Activated T-cell treated with anti-CD3 and anti-CD28 coated beads, Interleukin-2, amount 50 U/mL, for 72 hours (primary cell): ENCODE measurements around the gene ACSM4. TPM values are rescaled to one million over a fixed set of nuclear protein-coding genes. Genes with fewer than 3 reads are reported as not detected.
A peak's percentile ranks its signal among the peaks of the same experiment; 100 is the strongest.

Experiments
- ATAC-seq, 2 donors: fragments of 150-1000 bp; cut with Tn5 transposase; replicated peaks in 1 of 2; 2 replicates each; pipeline ENCODE4 v1.10.0; 2021; ENCODE audit warnings: moderate library complexity in 2 of 2, mild to moderate bottlenecking in 1 of 2
- DNase-seq, 2 donors: peaks; one replicate each; pipeline ENCODE4 v3.0.0; 2021 to 2022; ENCODE audit warnings: mixed read lengths in 1 of 2
- H3K27ac Mint-ChIP-seq: one replicate; pipeline ENCODE4 v1.8.0; 2022; ENCODE audit warnings: mild to moderate bottlenecking, moderate library complexity, mixed read lengths
- H3K27me3 Mint-ChIP-seq: one replicate; pipeline ENCODE4 v1.8.0; 2022; ENCODE audit warnings: low read depth, mixed read lengths
- H3K36me3 Mint-ChIP-seq, 2 donors: one replicate each; pipeline ENCODE4 v1.8.0; 2022; ENCODE audit warnings: mixed read lengths in 2 of 2, mild to moderate bottlenecking in 1 of 2; ENCODE audit not compliant: insufficient read depth in 2 of 2
- H3K4me1 Mint-ChIP-seq: one replicate; pipeline ENCODE4 v1.8.0; 2022; ENCODE audit warnings: low read depth, mixed read lengths
- H3K4me3 Mint-ChIP-seq, 2 donors: one replicate each; pipeline ENCODE4 v1.8.0; 2022; ENCODE audit warnings: mild to moderate bottlenecking in 2 of 2, mixed read lengths in 2 of 2, moderate library complexity in 2 of 2
- H3K9me3 Mint-ChIP-seq, 2 donors: one replicate each; pipeline ENCODE4 v1.8.0; 2022; ENCODE audit warnings: mixed read lengths in 2 of 2
- total RNA-seq, 2 donors: library from RNA; stranded (reverse); gene quantifications; one replicate each; pipeline ENCODE4 v1.2.3, GENCODE V29; 2022

The ACSM4 gene
- total RNA-seq, 2 donors from 2014 or later = not detected

GRCh38 chr12:7349418-7349817 lies 45.5 kb downstream of the ACSM4 start:
- Mint-ChIP-seq H3K36me3 (peaks cover 1 to 7% of the 10 kb centered on the region in 2 donors), H3K4me1 (peaks cover 12% of the 10 kb centered on the region), H3K4me3 (no peak overlapping the region), H3K27me3 (no peaks in the 10 kb centered on the region), H3K27ac (no peak overlapping the region), H3K9me3 (peaks cover 0 to 5% of the 10 kb centered on the region in 2 donors)
- DNase-seq (no peak), ATAC-seq (no peak)

GRCh38 chr12:7351177-7351576 lies 47.3 kb downstream of the ACSM4 start:
- H3K4me3 Mint-ChIP-seq = no peak overlapping the region

GRCh38 chr12:7352661-7353060 lies 48.8 kb downstream of the ACSM4 start:
- Mint-ChIP-seq H3K27me3 (no peaks in the 10 kb centered on the region), H3K27ac (no peak overlapping the region), H3K9me3 (no peaks in the 10 kb centered on the region), H3K36me3 (no peaks in the 10 kb centered on the region), H3K4me1 (peaks cover 7% of the 10 kb centered on the region), H3K4me3 (no peak overlapping the region)
- ATAC-seq (no peak), DNase-seq (no peak)

More at GRCh38 chr12:7351177-7351576, 47.3 kb downstream of the ACSM4 start:
- Mint-ChIP-seq H3K9me3 (no peaks in the 10 kb centered on the region), H3K4me1 (peaks cover 11% of the 10 kb centered on the region), H3K27ac (no peak overlapping the region), H3K27me3 (no peaks in the 10 kb centered on the region), H3K36me3 (no peaks in the 10 kb centered on the region)
- DNase-seq (no peak), ATAC-seq (no peak)

DNA sequence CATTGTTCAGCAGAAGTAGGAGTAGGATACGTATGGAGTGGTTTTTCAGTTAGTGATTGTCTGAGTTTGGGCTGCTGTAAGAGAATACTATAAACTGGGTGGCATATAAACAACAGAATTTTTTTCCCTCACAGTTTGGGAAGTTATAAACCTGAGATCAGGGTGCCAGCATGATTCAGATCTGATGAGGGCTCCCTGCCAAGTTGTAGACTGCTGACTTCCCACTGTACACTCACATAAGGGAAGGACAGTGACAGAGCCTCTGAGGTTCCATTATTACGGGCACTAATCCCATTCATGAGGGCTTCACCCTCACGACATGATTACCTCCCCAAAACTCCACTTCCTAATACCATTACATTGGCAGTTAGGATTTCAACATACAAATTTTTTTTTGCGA lies 50.7 kb downstream of the ACSM4 start:
- Mint-ChIP-seq H3K27ac (no peak overlapping the region), H3K27me3 (no peaks in the 10 kb centered on the region), H3K4me1 (peaks cover 7% of the 10 kb centered on the region), H3K9me3 (no peaks in the 10 kb centered on the region), H3K36me3 (no peaks in the 10 kb centered on the region), H3K4me3 (no peak overlapping the region)
- ATAC-seq (no peak), DNase-seq (no peak)

GRCh38 chr12:7361265-7361664 lies 57.4 kb downstream of the ACSM4 start:
- H3K4me3 Mint-ChIP-seq = no peak overlapping the region
- no peak overlapping the region for H3K27ac Mint-ChIP-seq
- peaks cover 0 to 1% of the 10 kb centered on the region in 2 donors for H3K9me3 Mint-ChIP-seq
- no peak for ATAC-seq
- H3K36me3 Mint-ChIP-seq = no peaks in the 10 kb centered on the region
- H3K4me1 Mint-ChIP-seq = no peaks in the 10 kb centered on the region
- no peak for DNase-seq
- H3K27me3 Mint-ChIP-seq = no peaks in the 10 kb centered on the region

DNA sequence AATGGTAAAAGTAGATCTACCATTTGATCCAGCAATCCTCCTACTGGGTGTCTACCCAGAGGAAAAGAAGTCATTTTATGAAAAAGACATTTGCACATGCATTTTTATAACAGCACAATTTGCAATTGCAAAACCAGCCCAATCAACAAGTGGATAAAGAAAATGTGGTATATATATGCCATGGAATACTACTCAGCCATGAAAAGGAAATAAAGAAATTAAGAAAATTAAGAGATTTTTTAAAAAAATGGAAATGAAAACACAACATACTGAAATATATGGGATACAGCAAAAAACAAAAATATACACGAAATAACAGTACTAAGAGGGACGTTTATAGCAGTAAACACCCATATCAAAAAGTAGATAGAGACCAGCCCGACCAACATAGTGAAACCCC lies 58.9 kb downstream of the ACSM4 start:
- H3K4me1 Mint-ChIP-seq = no peaks in the 10 kb centered on the region
- H3K4me3 Mint-ChIP-seq = no peak overlapping the region
- no peak for DNase-seq

DNA sequence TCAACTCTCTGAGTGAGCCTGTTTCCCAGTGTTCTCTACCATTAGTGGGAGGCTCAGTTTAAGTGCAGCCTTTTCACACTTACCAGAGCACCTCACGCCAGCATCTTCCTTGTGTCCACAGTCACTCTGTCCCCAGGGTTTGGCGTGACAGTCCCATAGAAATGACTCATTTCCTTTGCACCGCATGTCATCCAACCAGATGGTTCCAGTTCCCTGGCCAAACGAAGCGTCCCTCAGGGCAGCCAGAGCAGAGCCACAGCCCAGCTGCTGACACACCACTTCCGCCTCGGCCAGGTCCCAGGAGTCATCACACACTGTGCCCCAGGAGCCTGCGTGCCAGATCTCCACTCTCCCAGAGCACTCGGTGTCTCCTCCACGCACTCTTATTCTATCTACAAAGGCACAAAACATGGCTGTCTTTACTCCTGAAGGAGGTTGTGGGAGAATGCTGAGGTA lies 65.4 kb downstream of the ACSM4 start:
- peaks cover 0 to 2% of the 10 kb centered on the region in 2 donors for H3K36me3 Mint-ChIP-seq
- ATAC-seq (no peak), DNase-seq (no peak)
- H3K4me1 Mint-ChIP-seq = no peaks in the 10 kb centered on the region
- no peak overlapping the region for H3K4me3 Mint-ChIP-seq
- no peak overlapping the region for H3K27ac Mint-ChIP-seq
- peaks cover 11% of the 10 kb centered on the region for H3K27me3 Mint-ChIP-seq
- peaks cover 0 to 4% of the 10 kb centered on the region in 2 donors for H3K9me3 Mint-ChIP-seq

More for the DNA sequence above, 58.9 kb downstream of the ACSM4 start:
- Mint-ChIP-seq H3K27ac (no peak overlapping the region), H3K27me3 (no peaks in the 10 kb centered on the region), H3K36me3 (no peaks in the 10 kb centered on the region), H3K9me3 (peaks cover 0 to 1% of the 10 kb centered on the region in 2 donors)
- ATAC-seq = no peak

GRCh38 chr12:7373226-7373625 lies 69.4 kb downstream of the ACSM4 start:
- H3K36me3 Mint-ChIP-seq = peaks cover 0 to 2% of the 10 kb centered on the region in 2 donors
- peaks cover 0 to 4% of the 10 kb centered on the region in 2 donors for H3K9me3 Mint-ChIP-seq
- no peak overlapping the region for H3K27ac Mint-ChIP-seq
- no peak for DNase-seq
- peaks cover 11% of the 10 kb centered on the region for H3K27me3 Mint-ChIP-seq
- H3K4me3 Mint-ChIP-seq = no peak overlapping the region
- H3K4me1 Mint-ChIP-seq = no peaks in the 10 kb centered on the region
- no peak for ATAC-seq

- Mint-ChIP-seq H3K4me3 (no peak overlapping the region), H3K4me1 (no peaks in the 10 kb centered on the region), H3K9me3 (peaks cover 0 to 4% of the 10 kb centered on the region in 2 donors), H3K27me3 (peaks cover 11% of the 10 kb centered on the region), H3K36me3 (peaks cover 0 to 2% of the 10 kb centered on the region in 2 donors), H3K27ac (no peak overlapping the region)
- peak; percentile 9 to 28 for DNase-seq
- ATAC-seq = no peak
Observed at GRCh38 chr12:7374423-7375144, 70.7 kb downstream of the ACSM4 start.

DNA sequence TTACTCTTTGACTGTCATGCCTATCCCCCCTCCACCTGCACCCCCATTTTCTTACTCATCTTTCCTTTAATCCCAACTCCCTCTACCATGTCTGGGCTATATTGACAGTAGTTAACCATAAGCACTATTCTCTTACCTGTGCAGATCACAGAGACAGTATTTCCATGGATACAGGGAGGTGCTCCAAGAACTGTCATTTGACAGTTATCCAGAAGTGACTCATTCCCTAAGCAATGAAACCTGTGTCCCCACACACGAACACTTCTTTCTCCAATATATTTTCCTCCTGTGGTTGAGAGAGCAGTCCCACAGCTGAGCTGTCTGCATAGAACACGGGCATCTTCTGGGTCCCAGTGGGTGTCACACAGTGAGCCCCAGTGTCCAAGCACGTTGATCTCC lies 71.3 kb downstream of the ACSM4 start:
- DNase-seq (no peak), ATAC-seq (no peak)
- H3K4me1 Mint-ChIP-seq = no peaks in the 10 kb centered on the region
- no peak overlapping the region for H3K4me3 Mint-ChIP-seq
- peaks cover 0 to 4% of the 10 kb centered on the region in 2 donors for H3K9me3 Mint-ChIP-seq
- peaks cover 0 to 2% of the 10 kb centered on the region in 2 donors for H3K36me3 Mint-ChIP-seq
- H3K27me3 Mint-ChIP-seq = peaks cover 11% of the 10 kb centered on the region
- no peak overlapping the region for H3K27ac Mint-ChIP-seq

DNA sequence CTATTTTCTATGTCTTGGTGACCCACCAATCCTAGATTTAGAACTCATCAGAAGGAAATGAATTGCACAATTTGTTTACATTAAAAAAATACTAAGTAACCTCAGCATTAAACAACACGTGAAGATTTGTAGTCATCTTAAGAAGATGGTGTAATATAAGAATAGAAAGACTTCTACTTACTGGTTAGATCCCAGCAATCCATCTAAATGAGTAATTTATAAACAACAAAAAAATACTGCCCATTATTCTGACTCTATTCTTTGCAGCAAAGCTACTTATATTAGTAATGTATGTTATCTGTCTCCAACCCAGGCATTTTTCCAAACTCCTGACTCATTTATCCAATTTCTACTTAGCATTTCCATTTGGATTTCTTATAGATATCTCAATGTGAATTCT lies 72.3 kb downstream of the ACSM4 start:
- Mint-ChIP-seq H3K9me3 (no peaks in the 10 kb centered on the region), H3K36me3 (no peaks in the 10 kb centered on the region), H3K4me3 (no peak overlapping the region), H3K27me3 (peaks cover under 1% of the 10 kb centered on the region), H3K4me1 (no peaks in the 10 kb centered on the region), H3K27ac (no peak overlapping the region)
- no peak for ATAC-seq
- no peak for DNase-seq
